Kidney (tissue), 14 donors: ENCODE data around the gene LRRC59. TPM values are rescaled to one million over a fixed set of nuclear protein-coding genes. Genes with fewer than 3 reads are reported as not detected.

ENCODE experiments used
- DNase-seq, 5 donors: peaks; one replicate each; pipeline ENCODE4 v3.0.0-alpha.2; 2013 to 2020
- FAIRE-seq: peaks from 2 replicates; lab custom pipeline; 2012; peaks lifted over from hg19 to GRCh38; lab: Jason Lieb, UNC
- H3K27ac ChIP-seq, 2 donors: one replicate each; pipeline ENCODE4 v1.7.0; 2013; ENCODE audit warnings: low read depth in 2 of 2, low read length in 2 of 2, inconsistent platforms in 1 of 2
- H3K27me3 ChIP-seq: one replicate; pipeline ENCODE4 v1.7.1; 2013; ENCODE audit warnings: low read length, inconsistent platforms; ENCODE audit not compliant: control insufficient read depth, insufficient read depth
- H3K36me3 ChIP-seq, 3 donors: one replicate each; pipeline versions ENCODE4 v1.7.0 to v1.7.1; 2013; ENCODE audit warnings: low read length in 3 of 3, control low read depth in 1 of 3, inconsistent platforms in 1 of 3; ENCODE audit not compliant: insufficient read depth in 3 of 3, control insufficient read depth in 2 of 3
- H3K4me1 ChIP-seq, 3 donors: one replicate each; pipeline versions ENCODE4 v1.7.0 to v1.7.1; 2013; ENCODE audit warnings: low read length in 3 of 3, inconsistent platforms in 1 of 3, low read depth in 1 of 3; ENCODE audit not compliant: control insufficient read depth in 2 of 3, insufficient read depth in 2 of 3
- H3K4me3 ChIP-seq, 3 donors: one replicate each; pipeline versions ENCODE4 v1.7.0 to v1.8.1; 2013; ENCODE audit warnings: low read length in 3 of 3, control low read depth in 1 of 3, inconsistent platforms in 1 of 3
- H3K9ac ChIP-seq, 3 donors: one replicate each; pipeline versions ENCODE4 v1.7.0 to v1.7.1; 2013; ENCODE audit warnings: low read length in 3 of 3, control low read depth in 1 of 3, inconsistent platforms in 1 of 3
- H3K9me3 ChIP-seq, 3 donors: one replicate each; pipeline versions ENCODE4 v1.7.0 to v1.7.1; 2013; ENCODE audit warnings: low read length in 3 of 3, control low read depth in 1 of 3, inconsistent platforms in 1 of 3; ENCODE audit not compliant: control insufficient read depth in 2 of 3, insufficient read depth in 1 of 3
- intact Hi-C: fragments of 100-400 bp; cut with DNase I; formaldehyde crosslinking; loops from one replicate; pipeline ENCODE4 v1.11.1; 2022
- polyA plus RNA-seq: library from polyadenylated mRNA; stranded (reverse); fragments of 350-450 nt; fragmentation: Illumina TruSeq; extraction: RNeasy Lipid Tissue Mini Kit (QIAGEN cat#74804); gene quantifications from one replicate; pipeline ENCODE4 v1.2.3, GENCODE V29; 2014; ENCODE audit warnings: low read depth, low replicate concordance; ENCODE audit not compliant: insufficient read depth
- total RNA-seq: library from RNA; stranded (reverse); fragmentation: NEBNext Ultra II Directional; extraction: Animal tissue kit (Norgen Biotek cat#: 25700); gene quantifications from one replicate; pipeline ENCODE4 v1.2.1, GENCODE V29; 2021
- TF ChIP-seq, protein P1 (sequence below): IDR thresholded peaks from 3 replicates; pipeline ENCODE4 v1.5.1; 2012; ENCODE audit warnings: mild to moderate bottlenecking, moderate library complexity, borderline replicate concordance; ENCODE audit not compliant: insufficient read depth; ENCODE audit errors: extremely low read depth
- donor health status: control.
- donor health status: control.
- donor health status: control.
- donor health status: control.
- donor health status: control.
- donor health status: DM: yes; HTN: yes; CAD: no.
- donor health status: Normal renal cell carcinoma (clear cell type).

Gene LRRC59
- total and polyA plus RNA-seq, 2 donors from 2014 or later = 37.0 to 61.7 TPM

DNA sequence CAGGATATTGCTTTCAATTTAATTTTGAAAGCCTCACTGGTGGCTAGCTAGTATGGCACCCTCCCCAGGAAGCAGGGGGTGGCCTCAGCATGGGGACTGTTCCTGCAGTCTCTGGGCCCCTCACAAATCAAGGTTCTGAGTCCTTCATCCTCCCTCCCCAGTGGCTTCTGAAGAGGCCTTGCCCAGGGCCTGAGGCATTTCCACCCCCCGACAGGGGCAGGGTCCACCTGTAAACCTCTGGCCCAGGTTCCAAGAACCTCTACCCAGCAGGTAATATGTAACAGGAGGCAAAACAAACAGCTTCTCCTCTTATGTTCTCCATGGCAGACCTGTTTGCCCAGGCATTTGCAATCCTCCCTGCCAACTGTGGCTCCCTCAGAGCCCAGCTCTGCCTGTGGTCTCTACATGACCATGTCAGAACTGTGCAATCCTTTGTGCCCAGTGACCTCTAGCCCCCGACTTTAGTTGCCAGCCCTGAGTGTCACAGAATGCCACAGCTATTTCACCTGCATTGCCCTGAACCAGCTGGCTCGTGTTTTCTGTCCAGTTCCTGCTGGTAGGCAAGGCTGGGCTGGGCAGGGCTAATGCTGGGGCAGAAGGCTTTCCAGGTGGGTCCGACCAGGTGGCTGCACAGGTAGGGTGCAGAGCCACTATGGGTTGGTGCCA, 43.0 kb upstream of the LRRC59 start:
- Histone ChIP-seq H3K9ac (peak overlapping the region in 1 of 3 donors; percentile 16), H3K27ac (peak overlapping the region; percentile 49 to 68), H3K9me3 (no peaks in the 10 kb centered on the region), H3K27me3 (no peaks in the 10 kb centered on the region), H3K36me3 (peaks cover 0 to 3% (median 0%) of the 10 kb centered on the region in 3 donors), H3K4me3 (no peak overlapping the region), H3K4me1 (peaks cover 0 to 18% (median 10%) of the 10 kb centered on the region in 3 donors)
- no peak for FAIRE-seq
- intact Hi-C loops = no loop called here
- peak in 3 of 5 donors; percentile 19 to 81 (median 32) for DNase-seq
- TF ChIP-seq, protein P1, sequence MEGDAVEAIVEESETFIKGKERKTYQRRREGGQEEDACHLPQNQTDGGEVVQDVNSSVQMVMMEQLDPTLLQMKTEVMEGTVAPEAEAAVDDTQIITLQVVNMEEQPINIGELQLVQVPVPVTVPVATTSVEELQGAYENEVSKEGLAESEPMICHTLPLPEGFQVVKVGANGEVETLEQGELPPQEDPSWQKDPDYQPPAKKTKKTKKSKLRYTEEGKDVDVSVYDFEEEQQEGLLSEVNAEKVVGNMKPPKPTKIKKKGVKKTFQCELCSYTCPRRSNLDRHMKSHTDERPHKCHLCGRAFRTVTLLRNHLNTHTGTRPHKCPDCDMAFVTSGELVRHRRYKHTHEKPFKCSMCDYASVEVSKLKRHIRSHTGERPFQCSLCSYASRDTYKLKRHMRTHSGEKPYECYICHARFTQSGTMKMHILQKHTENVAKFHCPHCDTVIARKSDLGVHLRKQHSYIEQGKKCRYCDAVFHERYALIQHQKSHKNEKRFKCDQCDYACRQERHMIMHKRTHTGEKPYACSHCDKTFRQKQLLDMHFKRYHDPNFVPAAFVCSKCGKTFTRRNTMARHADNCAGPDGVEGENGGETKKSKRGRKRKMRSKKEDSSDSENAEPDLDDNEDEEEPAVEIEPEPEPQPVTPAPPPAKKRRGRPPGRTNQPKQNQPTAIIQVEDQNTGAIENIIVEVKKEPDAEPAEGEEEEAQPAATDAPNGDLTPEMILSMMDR = no peak

DNA sequence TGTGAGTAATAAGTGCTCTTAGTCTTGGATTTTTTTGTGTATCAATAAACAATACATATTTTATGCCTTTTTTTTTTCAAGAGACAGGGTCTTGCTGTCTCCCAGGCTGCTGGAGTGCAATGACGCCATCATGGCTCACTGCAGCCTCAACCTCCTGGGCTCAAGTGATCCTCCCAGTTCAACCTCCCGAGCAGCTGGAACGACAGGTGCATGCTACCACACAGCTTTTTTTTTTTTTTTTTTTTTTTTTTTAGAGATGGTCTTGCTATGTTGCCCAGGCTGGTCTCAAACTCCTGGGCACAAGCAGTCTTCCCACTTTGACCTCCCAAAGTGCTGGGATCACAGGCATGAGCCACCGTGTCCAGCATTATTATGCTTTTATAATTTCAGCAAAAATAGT, 41.7 kb upstream of the LRRC59 start:
- no peaks in the 10 kb centered on the region for H3K9me3 ChIP-seq
- H3K27me3 ChIP-seq = no peaks in the 10 kb centered on the region
- H3K9ac ChIP-seq = no peak overlapping the region
- peaks cover 0 to 3% (median 0%) of the 10 kb centered on the region in 3 donors for H3K36me3 ChIP-seq
- no peak overlapping the region for H3K4me3 ChIP-seq
- FAIRE-seq (no peak), DNase-seq (no peak)
- no peak overlapping the region for H3K27ac ChIP-seq
- intact Hi-C loops = no loop called here
- peaks cover 0 to 18% (median 10%) of the 10 kb centered on the region in 3 donors for H3K4me1 ChIP-seq
- TF ChIP-seq, protein P1 = no peak

DNA sequence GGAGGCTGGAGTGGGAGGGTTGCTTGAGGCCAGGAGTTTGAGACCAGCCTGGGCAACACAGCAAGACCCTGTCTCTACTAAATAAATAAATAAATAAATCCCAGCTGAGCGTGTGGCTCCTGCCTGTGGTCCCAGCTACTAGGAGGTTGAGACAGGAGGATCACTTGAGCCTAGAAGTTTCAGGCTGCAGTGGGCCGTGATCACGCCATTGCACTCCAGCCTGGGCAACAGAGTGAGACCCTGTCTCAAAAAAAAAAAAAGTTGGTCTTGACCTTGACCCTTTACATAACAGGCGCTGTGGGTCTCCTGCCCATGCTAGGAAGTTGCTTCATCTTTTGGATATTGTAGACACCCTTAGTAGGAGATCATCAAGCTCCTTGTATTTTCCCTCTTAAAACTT, 40.1 kb upstream of the LRRC59 start:
- Histone ChIP-seq H3K9me3 (no peaks in the 10 kb centered on the region), H3K27me3 (no peaks in the 10 kb centered on the region), H3K4me1 (peaks cover 0 to 15% (median 10%) of the 10 kb centered on the region in 3 donors), H3K27ac (no peak overlapping the region), H3K36me3 (peaks cover 0 to 4% (median 0%) of the 10 kb centered on the region in 3 donors), H3K9ac (no peak overlapping the region), H3K4me3 (no peak overlapping the region)
- DNase-seq = no peak
- FAIRE-seq = no peak
- intact Hi-C loops = no loop called here
- TF ChIP-seq, protein P1 = no peak
